Adrenal gland (tissue), 12 donors: ENCODE results near the gene CNGA1. TPM values are rescaled to one million over a fixed set of nuclear protein-coding genes. Genes with fewer than 3 reads are reported as not detected.

ENCODE experiments used
- DNase-seq, 7 donors: peaks; one replicate each; pipeline ENCODE4 v3.0.0-alpha.2; 2019 to 2020
- H3K27ac ChIP-seq, 5 donors: fragments of 200-600 bp; sonication (generic) in 4 of 5; 1 replicate in 3 of 5; 2 replicates in 2 of 5; pipeline versions ENCODE4 v1.5.1 to v1.8.0; 2016 to 2020; ENCODE audit warnings: mild to moderate bottlenecking in 1 of 5
- H3K27me3 ChIP-seq: fragments of 200-600 bp; 2 replicates; pipeline ENCODE4 v1.8.0; 2021
- H3K36me3 ChIP-seq, 2 donors: fragments of 200-600 bp; replicated peaks in 1 of 2; 1 replicate in 1 of 2; 2 replicates in 1 of 2; pipeline versions ENCODE4 v1.5.1 to v1.8.0; 2018 to 2022
- H3K4me1 ChIP-seq, 2 donors: fragments of 200-600 bp; replicated peaks in 1 of 2; 1 replicate in 1 of 2; 2 replicates in 1 of 2; pipeline versions ENCODE4 v1.5.1 to v1.8.0; 2018 to 2021
- H3K4me3 ChIP-seq, 4 donors: fragments of 200-600 bp; sonication (generic) in 3 of 4; one replicate each; pipeline ENCODE4 v1.5.1; 2016 to 2018
- H3K9me3 ChIP-seq, 3 donors: fragments of 200-600 bp; sonication (generic) in 1 of 3; replicated peaks in 1 of 3; 1 replicate in 2 of 3; 2 replicates in 1 of 3; pipeline versions ENCODE4 v1.5.1 to v1.8.0; 2016 to 2021
- CTCF ChIP-seq, 6 experiments: fragments of 450-650 bp in 4 of 6; fragments of 200-600 bp in 2 of 6; sonication (generic) in 1 of 6; IDR thresholded peaks; 1 replicate in 5 of 6; 2 replicates in 1 of 6; pipeline versions ENCODE4 v1.5.1 to v1.8.0; 2016 to 2021; ENCODE audit warnings: antibody characterized with exemption in 6 of 6, mild to moderate bottlenecking in 2 of 6, moderate library complexity in 1 of 6
- POLR2A ChIP-seq, 2 donors: fragments of 450-650 bp; IDR thresholded peaks; one replicate each; pipeline ENCODE4 v1.6.1; 2017; ENCODE audit warnings: antibody characterized with exemption in 2 of 2, mild to moderate bottlenecking in 2 of 2, moderate library complexity in 1 of 2
- WGBS, 4 donors: extraction: QIAGEN DNeasy Blood & Tissue Kit in 2 of 4; methylation state at CpG; one replicate each; pipeline versions ENCODE4 v1.1.5 to v1.1.7; 2013 to 2017; 5-methylcytosine and 5-hydroxymethylcytosine counted together
- intact Hi-C, 2 donors: fragments of 100-400 bp; cut with DNase I; formaldehyde crosslinking; loops; one replicate each; pipeline versions ENCODE4 v1.14.1 to v1.15.0; 2022 to 2023
- polyA plus RNA-seq, 3 donors: library from polyadenylated mRNA; stranded (reverse); fragments of 200-250 nt in 2 of 3; fragments of 350-450 nt in 1 of 3; fragmentation: Illumina TruSeq in 1 of 3; extraction: RNeasy Lipid Tissue Mini Kit (QIAGEN cat#74804) in 1 of 3; gene quantifications; one replicate each; pipeline ENCODE4 v1.2.3, GENCODE V29; 2013 to 2014
- total RNA-seq, 9 donors: library from RNA; depleted of rRNA in 4 of 9; stranded (reverse); fragments of >200 nt in 4 of 9; fragments of 120-200 nt in 1 of 9; fragmentation: NEBNext Ultra II Directional in 1 of 9; extraction: Animal tissue kit (Norgen Biotek cat#: 25700) in 1 of 9; gene quantifications; one replicate each; pipeline versions ENCODE4 v1.1.0 to v1.2.4, GENCODE V29; 2013 to 2023
- donor health status: healthy with polysubstance abuse.
- donor health status: Bipolar disorder and iron deficiency.
- donor health status: DM: yes; HTN: yes; CAD: no.
- donor health status: DM: no; HTN: no; CAD: no.
- donor health status: DM: no; HTN: no; CAD: no.
- donor health status: DM: yes; HTN: yes; CAD: no.

The CNGA1 gene
- total and polyA plus RNA-seq, 12 donors: 0.24 to 4.8 (median 1.2) TPM; not detected in 1

- peak overlapping the region in 3 of 4 donors; percentile 76 to 87 (median 84) for H3K4me3 ChIP-seq
- no peak for DNase-seq
- H3K4me1 ChIP-seq: peaks cover 0 to 6% of the 10 kb centered on the region in 2 donors
- intact Hi-C loops: no loop called here
- no peaks in the 10 kb centered on the region for H3K27me3 ChIP-seq
- no peak overlapping the region for H3K27ac ChIP-seq
- WGBS, 4 donors: 14 to 19% (median 18%) methylated on average over 4 of the region's 4 CpGs
- no peaks in the 10 kb centered on the region for H3K9me3 ChIP-seq
- TF ChIP-seq POLR2A (IDR thresholded peaks at IDR 0.05) (no peak), CTCF (IDR thresholded peaks at IDR 0.05) (no peak)
- peaks cover 0 to 13% of the 10 kb centered on the region in 2 donors for H3K36me3 ChIP-seq
Measured at GRCh38 chr4:47913330-47913729, 103.2 kb downstream of the CNGA1 start.

- 0 to 68% (median 14%) methylated on average over 1 of the region's 1 CpG for WGBS, 4 donors
- H3K4me3 ChIP-seq: no peak overlapping the region
- intact Hi-C loops: no loop called here
- no peak overlapping the region for H3K27ac ChIP-seq
- no peaks in the 10 kb centered on the region for H3K27me3 ChIP-seq
- no peaks in the 10 kb centered on the region for H3K9me3 ChIP-seq
- H3K36me3 ChIP-seq: peaks cover 0 to 38% of the 10 kb centered on the region in 2 donors
- no peaks in the 10 kb centered on the region for H3K4me1 ChIP-seq
- TF ChIP-seq CTCF (IDR thresholded peaks at IDR 0.05) (no peak), POLR2A (IDR thresholded peaks at IDR 0.05) (no peak)
- no peak for DNase-seq
Measured at GRCh38 chr4:47907089-47907646, 109.3 kb downstream of the CNGA1 start.

- intact Hi-C loops: no loop called here
- Histone ChIP-seq H3K27me3 (no peaks in the 10 kb centered on the region), H3K9me3 (no peaks in the 10 kb centered on the region), H3K4me1 (no peaks in the 10 kb centered on the region), H3K4me3 (no peak overlapping the region), H3K27ac (no peak overlapping the region), H3K36me3 (peaks cover 0 to 36% of the 10 kb centered on the region in 2 donors)
- TF ChIP-seq POLR2A (IDR thresholded peaks at IDR 0.05): no peak
- no peak for TF ChIP-seq CTCF (IDR thresholded peaks at IDR 0.05)
- no peak for DNase-seq
- WGBS, 4 donors: 73 to 88% (median 77%) methylated on average over 1 of the region's 1 CpG
Measured at GRCh38 chr4:47899639-47900038, 116.8 kb downstream of the CNGA1 start.

GRCh38 chr4:47891928-47892327, 124.6 kb downstream of the CNGA1 start:
- H3K9me3 ChIP-seq: no peaks in the 10 kb centered on the region
- H3K4me3 ChIP-seq: no peak overlapping the region
- peaks cover 0 to 35% of the 10 kb centered on the region in 2 donors for H3K36me3 ChIP-seq
- no peak for TF ChIP-seq POLR2A (IDR thresholded peaks at IDR 0.05)
- TF ChIP-seq CTCF (IDR thresholded peaks at IDR 0.05): no peak
- WGBS, 4 donors: 92 to 100% (median 97%) methylated on average over 1 of the region's 1 CpG
- intact Hi-C loops: no loop called here
- DNase-seq: no peak
- H3K27me3 ChIP-seq: no peaks in the 10 kb centered on the region
- no peaks in the 10 kb centered on the region for H3K4me1 ChIP-seq
- H3K27ac ChIP-seq: no peak overlapping the region

Other genes starting within 250 kb of the CNGA1 start
- gene CORIN, start 178.6 kb downstream of the CNGA1 start, total RNA-seq: 1 to 10 TPM in 1 of 9 donors, under 1 TPM in 6, not detected in 2; 0.18 to 1.1 (median 0.41) TPM
- under 1 TPM; 0.10 to 0.59 (median 0.40) TPM for gene CORIN, start 178.6 kb downstream of the CNGA1 start, polyA plus RNA-seq
- 10 to 100 TPM in 2 of 9 donors, 1 to 10 TPM in 7; 6.1 to 15.4 (median 7.5) TPM for gene NFXL1, start 102.1 kb downstream of the CNGA1 start, total RNA-seq
- gene NFXL1, start 102.1 kb downstream of the CNGA1 start, polyA plus RNA-seq: 10 to 100 TPM in 1 of 3 donors, 1 to 10 TPM in 2; 5.1 to 13.8 (median 5.9) TPM
- gene NIPAL1, start 91 bp upstream of the CNGA1 start, total RNA-seq: 1 to 10 TPM in 3 of 9 donors, under 1 TPM in 5, not detected in 1; 0.08 to 1.4 (median 0.79) TPM
- 1 to 10 TPM in 1 of 3 donors, under 1 TPM in 2; 0.03 to 1.5 (median 0.16) TPM for gene NIPAL1, start 91 bp upstream of the CNGA1 start, polyA plus RNA-seq
- 1 to 10 TPM in 6 of 9 donors, under 1 TPM in 3; 0.55 to 4.9 (median 1.6) TPM for gene TXK, start 117.6 kb upstream of the CNGA1 start, total RNA-seq
- gene TXK, start 117.6 kb upstream of the CNGA1 start, polyA plus RNA-seq: 1 to 10 TPM in 1 of 3 donors, under 1 TPM in 2; 0.72 to 1.9 (median 0.74) TPM